ENCODE data around the gene CTNNA2. TPM values are rescaled to one million over a fixed set of nuclear protein-coding genes. Genes with fewer than 3 reads are reported as not detected.

CTNNA2 gene
- not detected for total RNA-seq

GRCh38 chr2:79512442-79513401, at the start of gene CTNNA2:
Gene CTNNA2, plus strand, starts transcription at chr2:79513051.

GRCh38 chr2:80303909-80304837, 791.3 kb downstream of the CTNNA2 start, which contains the start of gene LRRTM1:
Gene LRRTM1, minus strand, starts transcription at chr2:80304752. Its CDS starts 933 bp downstream, at chr2:80303819.

Small RNA genes within 50 kb of the gene (microRNA-seq; reads per million reads assigned to microRNA genes)
- gene MIR4264 (ENCODE audit: borderline microRNAs expressed, borderline replicate concordance) (not detected), gene MIR8080 (ENCODE audit: borderline microRNAs expressed, borderline replicate concordance) (not detected)

All from activated naive CD4-positive, alpha-beta T cell treated with anti-CD3 and anti-CD28 coated beads, Interleukin-2, amount 10 ng/mL, durations not matched to agents 5 hours and 36 hours (primary cell).